ENCODE results near the gene SNAP23.

Gene SNAP23

DNA sequence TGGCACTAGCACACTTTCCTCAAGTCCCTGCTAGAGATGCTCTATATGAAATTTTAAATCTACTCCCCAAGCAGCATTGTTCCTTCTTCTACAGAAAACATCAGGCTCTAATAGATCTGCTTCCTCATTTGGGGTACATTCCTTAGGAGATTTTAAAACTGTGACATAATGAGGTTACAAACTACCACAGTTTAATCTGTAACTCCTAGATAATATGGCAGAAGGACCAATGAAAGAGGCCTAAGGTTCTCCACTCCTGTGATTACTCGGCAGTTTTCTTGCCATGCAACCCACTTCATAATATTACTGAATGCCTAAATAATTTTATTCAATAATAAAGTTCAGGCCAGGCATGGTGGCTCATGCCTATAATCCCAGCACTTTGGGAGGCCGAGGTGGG, 20.6 kb upstream of the SNAP23 start:
- TF ChIP-seq, protein P1, sequence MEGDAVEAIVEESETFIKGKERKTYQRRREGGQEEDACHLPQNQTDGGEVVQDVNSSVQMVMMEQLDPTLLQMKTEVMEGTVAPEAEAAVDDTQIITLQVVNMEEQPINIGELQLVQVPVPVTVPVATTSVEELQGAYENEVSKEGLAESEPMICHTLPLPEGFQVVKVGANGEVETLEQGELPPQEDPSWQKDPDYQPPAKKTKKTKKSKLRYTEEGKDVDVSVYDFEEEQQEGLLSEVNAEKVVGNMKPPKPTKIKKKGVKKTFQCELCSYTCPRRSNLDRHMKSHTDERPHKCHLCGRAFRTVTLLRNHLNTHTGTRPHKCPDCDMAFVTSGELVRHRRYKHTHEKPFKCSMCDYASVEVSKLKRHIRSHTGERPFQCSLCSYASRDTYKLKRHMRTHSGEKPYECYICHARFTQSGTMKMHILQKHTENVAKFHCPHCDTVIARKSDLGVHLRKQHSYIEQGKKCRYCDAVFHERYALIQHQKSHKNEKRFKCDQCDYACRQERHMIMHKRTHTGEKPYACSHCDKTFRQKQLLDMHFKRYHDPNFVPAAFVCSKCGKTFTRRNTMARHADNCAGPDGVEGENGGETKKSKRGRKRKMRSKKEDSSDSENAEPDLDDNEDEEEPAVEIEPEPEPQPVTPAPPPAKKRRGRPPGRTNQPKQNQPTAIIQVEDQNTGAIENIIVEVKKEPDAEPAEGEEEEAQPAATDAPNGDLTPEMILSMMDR (IDR thresholded peaks at IDR 0.05; ENCODE audit: control insufficient read depth, extremely low read depth, insufficient read depth) = no peak
- H3K4me3 ChIP-seq (ENCODE audit: low read depth, low read length) = no peak overlapping the region
- no peak for DNase-seq (ENCODE audit: low read depth)

DNA sequence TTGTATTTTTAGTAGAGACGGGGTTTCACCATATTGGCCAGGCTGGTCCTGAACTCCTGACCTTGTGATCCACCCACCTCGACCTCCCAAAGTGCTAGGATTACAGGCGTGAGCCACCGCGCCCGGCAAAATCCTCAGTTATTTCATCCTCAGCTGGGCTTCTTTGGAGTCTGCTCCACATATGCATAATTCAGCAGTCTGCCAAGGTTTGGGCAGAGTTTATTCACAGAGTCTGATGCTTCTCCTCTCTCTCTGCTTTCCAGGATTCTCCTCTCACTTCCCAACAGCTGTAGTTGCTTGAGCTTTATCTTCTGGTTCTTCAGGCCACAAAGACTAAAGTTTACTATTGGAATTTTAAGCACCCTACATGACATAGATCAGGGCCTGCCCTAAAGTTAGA, 12.7 kb upstream of the SNAP23 start:
- TF ChIP-seq, protein P1 (IDR thresholded peaks at IDR 0.05; ENCODE audit: control insufficient read depth, extremely low read depth, insufficient read depth) = no peak
- DNase-seq (ENCODE audit: low read depth) = no peak
- H3K4me3 ChIP-seq (ENCODE audit: low read depth, low read length) = no peak overlapping the region

DNA sequence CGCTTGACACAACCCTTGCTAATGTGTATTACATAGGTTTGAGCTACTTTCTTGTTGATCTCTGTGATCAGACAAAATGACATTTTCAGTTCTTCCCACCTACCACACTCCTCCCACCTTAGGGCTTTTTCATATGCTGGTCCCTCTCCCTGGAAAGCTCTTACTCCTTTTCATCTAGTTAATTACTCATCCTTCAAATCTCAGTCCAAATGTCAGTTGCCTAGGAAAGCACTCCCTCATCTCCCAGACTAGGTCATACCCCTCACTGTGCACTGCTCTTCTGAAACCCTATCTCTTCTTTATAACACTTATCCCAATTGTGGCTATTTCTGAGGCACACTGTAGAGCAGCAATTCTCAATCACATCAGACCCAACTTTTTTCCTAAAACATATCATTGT, 11.8 kb upstream of the SNAP23 start:
- TF ChIP-seq, protein P1 (IDR thresholded peaks at IDR 0.05; ENCODE audit: control insufficient read depth, extremely low read depth, insufficient read depth) = no peak
- no peak overlapping the region for H3K4me3 ChIP-seq (ENCODE audit: low read depth, low read length)
- DNase-seq (ENCODE audit: low read depth) = no peak

DNA sequence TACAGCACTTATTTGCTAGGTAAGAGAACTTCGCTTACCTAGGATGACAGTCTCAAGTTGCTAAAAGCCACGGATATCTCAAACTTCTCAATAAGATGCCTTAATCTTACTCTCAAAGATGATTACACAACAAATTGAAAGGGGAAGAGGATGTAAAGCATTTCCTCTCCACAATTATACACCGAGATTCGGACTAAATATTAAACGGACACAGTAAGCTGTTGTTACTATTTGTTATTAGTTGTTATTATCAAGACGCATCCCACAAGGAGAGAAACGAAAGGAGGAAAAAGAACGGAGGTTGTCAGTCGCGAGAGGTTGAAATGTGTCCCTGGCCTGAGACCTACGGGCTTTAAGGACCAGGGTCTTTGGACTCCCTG, 5.2 kb upstream of the SNAP23 start:
- DNase-seq (ENCODE audit: low read depth) = no peak
- peak overlapping the region; percentile 95 for H3K4me3 ChIP-seq (ENCODE audit: low read depth, low read length)
- TF ChIP-seq, protein P1 (IDR thresholded peaks at IDR 0.05; ENCODE audit: control insufficient read depth, extremely low read depth, insufficient read depth) = no peak

DNA sequence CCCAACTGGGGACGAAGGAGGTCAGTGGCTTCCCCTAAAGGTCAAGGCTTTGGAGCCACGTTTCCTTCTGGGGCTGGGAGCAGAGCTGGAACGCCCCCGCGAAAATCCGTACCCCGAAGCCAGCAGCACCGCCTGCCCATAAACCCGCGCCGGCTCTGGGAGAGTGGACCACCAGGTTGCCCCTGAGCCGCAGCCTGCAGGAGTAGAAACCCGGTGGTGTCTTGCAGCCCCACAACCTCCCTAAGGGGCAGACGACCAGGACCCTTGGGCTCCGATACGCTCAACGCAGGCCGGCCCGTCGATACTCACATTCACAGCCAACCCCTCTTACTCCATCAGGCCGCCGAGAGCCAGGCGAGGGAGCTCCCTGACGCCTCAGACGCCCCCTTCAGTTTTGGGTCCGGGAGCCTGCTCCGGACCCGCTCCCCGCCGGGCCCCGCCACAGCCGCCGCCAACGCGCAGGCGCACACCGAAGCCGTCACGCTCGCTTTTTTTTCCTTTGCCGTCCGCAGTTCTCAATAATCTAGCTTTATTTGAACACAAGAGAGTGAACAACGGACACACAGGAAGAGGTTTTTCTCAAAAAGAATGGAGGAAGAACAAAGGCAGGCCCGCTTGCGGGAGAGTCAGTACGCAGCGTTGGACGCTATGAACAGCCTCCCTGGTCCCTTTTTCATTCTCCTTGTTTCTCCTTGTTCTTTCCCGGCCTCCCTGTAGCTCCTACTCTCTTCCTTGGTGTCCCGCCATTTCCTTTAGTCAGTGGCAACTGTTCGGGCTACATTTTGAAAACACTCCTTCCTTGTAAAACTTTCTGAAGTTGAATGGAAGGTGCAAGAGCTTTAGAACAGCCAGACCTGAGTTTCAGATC, 4.5 kb upstream of the SNAP23 start, which contains the start of gene ZNF106:
ZNF106 (minus strand) TSS at position 471 of the 868 bp plus-strand sequence. CDS start 18,852 bp downstream, outside the sequence.
- TF ChIP-seq, protein P1 (IDR thresholded peaks at IDR 0.05; ENCODE audit: control insufficient read depth, extremely low read depth, insufficient read depth) = 0 out of 2 replicates have a peak, but pooled peaks have one; percentile 11
- H3K4me3 ChIP-seq (ENCODE audit: low read depth, low read length) = peak within 1 kb of the TSS; percentile 95
- peak; percentile 56 for DNase-seq (ENCODE audit: low read depth)

DNA sequence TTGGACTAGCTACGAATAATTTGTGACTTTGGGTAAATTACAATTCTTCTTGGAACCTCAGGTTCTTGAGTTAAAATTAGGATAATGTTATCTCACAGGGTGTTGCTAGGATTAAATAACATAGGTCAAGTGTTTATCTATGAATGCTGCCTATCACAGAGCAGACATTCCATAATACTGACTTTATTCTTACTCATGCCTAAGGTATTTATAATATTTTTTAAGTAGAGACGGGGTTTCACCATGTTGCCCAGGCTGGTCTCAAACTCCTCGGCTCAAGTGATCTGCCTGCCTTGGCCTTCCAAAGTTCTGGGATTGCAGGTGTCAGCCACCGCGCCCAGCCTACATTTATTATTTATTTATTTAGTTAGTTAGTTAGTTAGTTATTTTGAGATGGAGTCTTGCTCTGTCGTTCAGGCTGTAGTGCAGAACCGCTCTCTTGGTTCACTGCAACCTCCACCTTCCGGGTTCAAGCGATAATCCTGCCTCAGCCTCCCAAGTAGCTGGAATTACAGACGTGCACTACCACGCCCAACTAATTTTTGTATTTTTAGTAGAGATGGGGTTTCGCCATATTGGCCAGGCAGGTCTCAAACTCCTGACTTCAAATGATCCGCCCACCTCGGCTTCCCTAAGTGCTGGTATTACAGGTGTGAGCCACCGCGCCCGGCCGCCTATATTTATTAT, 3.8 kb upstream of the SNAP23 start:
- TF ChIP-seq, protein P1 (IDR thresholded peaks at IDR 0.05; ENCODE audit: control insufficient read depth, extremely low read depth, insufficient read depth) = no peak
- DNase-seq (ENCODE audit: low read depth) = no peak
- peak overlapping the region; percentile 95 for H3K4me3 ChIP-seq (ENCODE audit: low read depth, low read length)
